K562 (cell line): ENCODE measurements around the gene ZNF473. TPM values are rescaled to one million over a fixed set of nuclear protein-coding genes. Genes with fewer than 3 reads are reported as not detected.

ENCODE experiments used
- ATAC-seq: fragments of 200-7000 bp; cut with Tn5 transposase; 3 replicates; pipeline ENCODE4 v1.9.1; 2020; ENCODE audit warnings: moderate library complexity
- BruUV-seq: library from RNA; stranded (reverse); fragments of 400-500 nt; replicated peaks from 2 replicates; lab custom pipeline; 2021; lab: Mats Ljungman, UMichigan
- CTCF ChIA-PET: fragments of 300-600 bp; formaldehyde crosslinking; extraction: SDS; loops from one replicate; lab custom pipeline; 2021; ENCODE audit warnings: low intra/inter-chr PET ratio; lab: Yijun Ruan, JAX
- POLR2A ChIA-PET: fragments of 300-600, 350-650 bp; sonication (Branson Sonifier 250); formaldehyde crosslinking; extraction: SDS; loops from one replicate; lab custom pipeline; 2021; ENCODE audit warnings: antibody characterized with exemption, inconsistent platforms; lab: Yijun Ruan, JAX
- DNase-seq, 4 experiments: peaks; one replicate each; pipeline versions ENCODE4 v3.0.0 to v3.0.0-alpha.2; 2011 to 2018; ENCODE audit warnings: low spot score in 3 of 4, mixed read lengths in 3 of 4; ENCODE audit errors: extremely low read depth in 1 of 4
- FAIRE-seq: peaks from 2 replicates; lab custom pipeline; 2011; peaks lifted over from hg19 to GRCh38; lab: Jason Lieb, UNC
- H2AFZ ChIP-seq: 2 replicates; pipeline ENCODE4 v1.6.0; 2011; ENCODE audit warnings: low read depth, low read length, control low read depth, inconsistent platforms
- H3K27ac ChIP-seq: fragments of 200-600 bp; 3 replicates; pipeline ENCODE4 v1.8.0; 2011; ENCODE audit warnings: low read depth, mild to moderate bottlenecking, control low read depth, inconsistent platforms, low read length, moderate library complexity, mixed read lengths; ENCODE audit errors: extremely low read depth
- H3K27me3 ChIP-seq, 2 experiments: fragments of 300-600 bp in 1 of 2; 2 replicates in 1 of 2; 3 replicates in 1 of 2; pipeline versions ENCODE4 v1.6.0 to v1.8.0; 2011; ENCODE audit warnings: inconsistent platforms in 2 of 2, low read length in 2 of 2, mild to moderate bottlenecking in 1 of 2, mixed read lengths in 1 of 2, moderate library complexity in 1 of 2; ENCODE audit not compliant: control insufficient read depth in 2 of 2, insufficient read depth in 2 of 2
- H3K36me3 ChIP-seq: fragments of 300-600 bp; 3 replicates; pipeline ENCODE4 v1.8.0; 2011; ENCODE audit warnings: mild to moderate bottlenecking, low read length, inconsistent platforms; ENCODE audit not compliant: control insufficient read depth, insufficient read depth
- H3K4me1 ChIP-seq, 2 experiments: fragments of 200-600 bp in 1 of 2; replicated peaks in 1 of 2; 2 replicates in 1 of 2; 3 replicates in 1 of 2; pipeline versions ENCODE4 v1.5.1 to v1.8.0; 2011; ENCODE audit warnings: inconsistent platforms in 2 of 2, low read length in 2 of 2, mild to moderate bottlenecking in 1 of 2, mixed read lengths in 1 of 2, moderate library complexity in 1 of 2; ENCODE audit not compliant: control insufficient read depth in 2 of 2, insufficient read depth in 2 of 2
- H3K4me2 ChIP-seq: 2 replicates; pipeline ENCODE4 v1.6.1; 2011; ENCODE audit warnings: low read length, control low read depth, inconsistent platforms, mixed read lengths; ENCODE audit not compliant: insufficient read depth
- H3K4me3 ChIP-seq: fragments of 200-600 bp; sonication (generic), shearing (Covaris generic); 2 replicates; pipeline ENCODE4 v1.5.1; 2016; ENCODE audit warnings: control low read depth, inconsistent platforms
- H3K79me2 ChIP-seq: fragments of 200-600 bp; 3 replicates; pipeline ENCODE4 v1.8.0; 2011; ENCODE audit warnings: low read length, inconsistent platforms; ENCODE audit not compliant: control insufficient read depth, insufficient read depth
- H3K9ac ChIP-seq, 2 experiments: 2 replicates each; pipeline versions ENCODE4 v1.6.0 to v1.6.1; 2011; ENCODE audit warnings: low read depth in 2 of 2, low read length in 2 of 2, control low read depth in 1 of 2, inconsistent platforms in 1 of 2, mild to moderate bottlenecking in 1 of 2, mixed read lengths in 1 of 2; ENCODE audit not compliant: insufficient read depth in 1 of 2
- H3K9me1 ChIP-seq: one replicate; pipeline ENCODE4 v1.6.0; 2011; ENCODE audit warnings: inconsistent platforms, mild to moderate bottlenecking, low read length, moderate library complexity; ENCODE audit not compliant: control insufficient read depth, insufficient read depth
- H3K9me3 ChIP-seq: replicated peaks from 2 replicates; pipeline ENCODE4 v1.5.1; 2011; ENCODE audit warnings: low read depth, low read length, inconsistent platforms; ENCODE audit not compliant: control insufficient read depth, insufficient read depth
- H4K20me1 ChIP-seq: replicated peaks from 2 replicates; pipeline ENCODE4 v1.6.1; 2011; ENCODE audit warnings: low read length, inconsistent platforms, mixed read lengths; ENCODE audit not compliant: control insufficient read depth, insufficient read depth
- BRD4 ChIP-seq: fragments of 200-600 bp; sonication (generic); IDR thresholded peaks from 2 replicates; pipeline ENCODE4 v1.6.1; 2017; ENCODE audit warnings: inconsistent platforms
- CBFB ChIP-seq: sonication (generic); formaldehyde crosslinking; IDR thresholded peaks from 2 replicates; pipeline ENCODE4 v1.4.0; 2020; ENCODE audit warnings: mild to moderate bottlenecking, missing genetic modification reagents
- KAT7 ChIP-seq: sonication (generic); formaldehyde crosslinking; IDR thresholded peaks from 2 replicates; pipeline ENCODE4 v1.8.0; 2022; ENCODE audit warnings: missing genetic modification reagents, mild to moderate bottlenecking, borderline replicate concordance
- MAFG ChIP-seq: fragments of 450-650 bp; conservative IDR thresholded peaks from 2 replicates; pipeline ENCODE4 v1.6.1; 2016; ENCODE audit warnings: missing genetic modification characterization, missing compliant biosample characterization
- RBM34 ChIP-seq: fragments of 200-400 bp; formaldehyde crosslinking; IDR thresholded peaks from 2 replicates; pipeline ENCODE4 v1.6.1; 2018; ENCODE audit warnings: low read length, borderline replicate concordance; ENCODE audit not compliant: insufficient read depth
- RFX1 ChIP-seq: fragments of 450-650 bp; IDR thresholded peaks from 2 replicates; pipeline ENCODE4 v1.6.1; 2016; ENCODE audit warnings: mild to moderate bottlenecking, moderate library complexity
- ZEB2 ChIP-seq: fragments of 450-650 bp; IDR thresholded peaks from 2 replicates; pipeline ENCODE4 v1.6.1; 2016
- WGBS: fragments of 100-300 bp; shearing (Covaris generic); methylation state at CpG from one replicate; pipeline ENCODE4 v1.1.6; 2016; ENCODE audit warnings: low coverage, mixed read lengths; ENCODE audit not compliant: insufficient coverage; ENCODE audit errors: missing lambda C conversion rate; 5-methylcytosine and 5-hydroxymethylcytosine counted together
- in situ Hi-C: fragments of 300-500 bp; cut with MboI; formaldehyde crosslinking; loops from 4 replicates; pipeline ENCODE4 v1.15.0; 2018; ENCODE audit warnings: inconsistent platforms, mixed read lengths
- intact Hi-C: fragments of 100-400 bp; cut with micrococcal nuclease; formaldehyde crosslinking; loops from 2 replicates; pipeline ENCODE4 v1.14.2; 2022
- polyA plus RNA-seq, 8 experiments: library from polyadenylated mRNA; depleted of rRNA in 4 of 8; stranded (reverse) in 5 of 8; unstranded in 3 of 8; fragments of >200 nt; fragmentation: Nextera tagmentation in 2 of 8; fragmentation: Illumina TruSeq in 1 of 8; extraction: Ambion mirVana in 2 of 8; extraction: Trizol in 1 of 8; gene quantifications; 2 replicates each; pipeline versions ENCODE4 v1.2.1 to v1.2.3, GENCODE V29; 2011 to 2014; ENCODE audit warnings: inconsistent platforms in 1 of 8, missing spikeins in 1 of 8
- total RNA-seq, 7 experiments: library from RNA; depleted of rRNA in 6 of 7; stranded (reverse); fragments of >200 nt in 6 of 7; fragmentation: Illumina TruSeq in 2 of 7; extraction: Trizol in 2 of 7; gene quantifications; 2 replicates each; pipeline versions ENCODE4 v1.2.1 to v1.2.3, GENCODE V29; 2011 to 2021; ENCODE audit warnings: low replicate concordance in 1 of 7
- TF ChIP-seq, protein P1 (sequence below): fragments of 450-650 bp; formaldehyde crosslinking; IDR thresholded peaks from 2 replicates; pipeline ENCODE4 v1.4.0; 2022; ENCODE audit warnings: missing genetic modification characterization

ZNF473 gene
- total and polyA plus RNA-seq, 9 of the 15 experiments (the other 6 are each of a cell fraction or from before 2014, with no cell fraction given) = 8.2 to 34.0 (median 28.5) TPM

DNA sequence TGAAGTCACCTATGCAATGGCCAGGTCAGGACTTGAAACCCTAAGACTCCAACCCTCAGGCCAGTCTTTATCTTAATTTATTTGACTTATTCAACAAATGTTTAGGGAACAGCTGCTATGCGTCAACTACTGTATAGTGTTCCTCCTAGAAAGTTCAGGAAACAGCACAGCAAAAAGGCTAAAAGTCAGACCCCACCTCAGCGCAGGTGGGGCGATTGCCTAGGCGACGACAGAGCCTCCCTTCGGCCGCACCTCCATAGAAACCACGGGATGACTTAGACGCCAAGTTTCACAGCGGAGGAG, 1.1 kb upstream of the ZNF473 start:
- no peaks in the 10 kb centered on the region for H3K27me3 ChIP-seq
- peaks cover 33% of the 10 kb centered on the region; the same call in 2 of the 3 replicates for H3K36me3 ChIP-seq
- ATAC-seq (peak; percentile 43), FAIRE-seq (peak; percentile 65)
- peak overlapping the region; percentile 72 for H3K4me3 ChIP-seq
- H4K20me1 ChIP-seq = peaks cover 4% of the 10 kb centered on the region
- no peaks in the 10 kb centered on the region for H3K9me1 ChIP-seq
- ChIA-PET CTCF (no interaction called here), POLR2A (interaction anchor here (0.7 to 2.2 kb wide), 5 partner anchors 14 to 58 kb away, joined by 3 to 7 read pairs (median 5); no protein-coding TSS in a partner anchor)
- intact Hi-C loops (no loop called here), in situ Hi-C loops (no loop called here)
- peak overlapping the region; percentile 94 for H2AFZ ChIP-seq
- no peaks in the 10 kb centered on the region for H3K9me3 ChIP-seq
- peaks cover 77% of the 10 kb centered on the region for H3K79me2 ChIP-seq
- WGBS = 1% methylated on average over 10 of the region's 10 CpGs
- H3K4me2 ChIP-seq = peak overlapping the region; percentile 92
- TSS peak; percentile 87 for BruUV-seq
- TF ChIP-seq MAFG (no peak), KAT7 (CRISPR knock-in tag) (peak; percentile 71; the same call in 1 of the 2 replicates), CBFB (CRISPR knock-in tag) (no peak), BRD4 (peak; percentile 37; the same call in 1 of the 2 replicates), ZEB2 (0 out of 2 replicates have a peak, but pooled peaks have one; percentile 65), RBM34 (no peak), RFX1 (peak; percentile 79)
- TF ChIP-seq, protein P1, sequence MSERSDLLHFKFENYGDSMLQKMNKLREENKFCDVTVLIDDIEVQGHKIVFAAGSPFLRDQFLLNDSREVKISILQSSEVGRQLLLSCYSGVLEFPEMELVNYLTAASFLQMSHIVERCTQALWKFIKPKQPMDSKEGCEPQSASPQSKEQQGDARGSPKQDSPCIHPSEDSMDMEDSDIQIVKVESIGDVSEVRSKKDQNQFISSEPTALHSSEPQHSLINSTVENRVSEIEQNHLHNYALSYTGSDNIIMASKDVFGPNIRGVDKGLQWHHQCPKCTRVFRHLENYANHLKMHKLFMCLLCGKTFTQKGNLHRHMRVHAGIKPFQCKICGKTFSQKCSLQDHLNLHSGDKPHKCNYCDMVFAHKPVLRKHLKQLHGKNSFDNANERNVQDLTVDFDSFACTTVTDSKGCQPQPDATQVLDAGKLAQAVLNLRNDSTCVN (CRISPR knock-in tag) = no peak
- TF ChIP-seq, all 486 proteins: peak for 4
- Histone ChIP-seq H3K4me1 (peaks cover 13 to 18% of the 10 kb centered on the region in 2 experiments; a peak in 4 of 5 replicates), H3K9ac (peak overlapping the region; percentile 85 to 98), H3K27ac (peak overlapping the region; percentile 85)
- DNase-seq = no peak
